Upper lobe of left lung (tissue), 4 donors: ENCODE data around the gene VAMP1.

Experiments
- CTCF ChIP-seq, 6 experiments: fragments of 450-650 bp in 4 of 6; fragments of 200-600 bp in 2 of 6; sonication (generic) in 2 of 6; IDR thresholded peaks; one replicate each; pipeline ENCODE4 v1.5.1; 2016 to 2019; ENCODE audit warnings: antibody characterized with exemption in 6 of 6
- POLR2A ChIP-seq, 4 donors: fragments of 450-650 bp; IDR thresholded peaks; one replicate each; pipeline ENCODE4 v1.5.1; 2016 to 2017; ENCODE audit warnings: antibody characterized with exemption in 4 of 4, mild to moderate bottlenecking in 2 of 4

- TF ChIP-seq CTCF (IDR thresholded peaks at IDR 0.05), result no peak
- no peak for TF ChIP-seq POLR2A (IDR thresholded peaks at IDR 0.05)
Measured at GRCh38 chr12:6472491-6472890, 2.0 kb upstream of the VAMP1 start.
